Sigmoid colon (tissue), 4 donors: ENCODE data around the gene NFE2L3.

Experiments used
- EP300 ChIP-seq, 4 donors: sonication (generic); formaldehyde crosslinking; IDR thresholded peaks; one replicate each; pipeline ENCODE4 v1.6.1; 2017; ENCODE audit warnings: antibody characterized with exemption in 4 of 4
- POLR2A ChIP-seq, 2 donors: fragments of 450-650 bp; IDR thresholded peaks; one replicate each; pipeline ENCODE4 v1.6.1; 2016; ENCODE audit warnings: antibody characterized with exemption in 2 of 2, mild to moderate bottlenecking in 2 of 2, moderate library complexity in 2 of 2
- POLR2AphosphoS5 ChIP-seq, 4 donors: sonication (generic); formaldehyde crosslinking; IDR thresholded peaks; one replicate each; pipeline ENCODE4 v1.6.1; 2017; ENCODE audit warnings: antibody characterized with exemption in 4 of 4
- TF ChIP-seq, protein P1 (sequence below), 4 experiments: fragments of 450-650 bp in 3 of 4; fragments of 200-600 bp in 1 of 4; IDR thresholded peaks; one replicate each; pipeline ENCODE4 v1.5.1; 2016 to 2019; ENCODE audit warnings: antibody characterized with exemption in 4 of 4, mild to moderate bottlenecking in 3 of 4, moderate library complexity in 2 of 4

DNA sequence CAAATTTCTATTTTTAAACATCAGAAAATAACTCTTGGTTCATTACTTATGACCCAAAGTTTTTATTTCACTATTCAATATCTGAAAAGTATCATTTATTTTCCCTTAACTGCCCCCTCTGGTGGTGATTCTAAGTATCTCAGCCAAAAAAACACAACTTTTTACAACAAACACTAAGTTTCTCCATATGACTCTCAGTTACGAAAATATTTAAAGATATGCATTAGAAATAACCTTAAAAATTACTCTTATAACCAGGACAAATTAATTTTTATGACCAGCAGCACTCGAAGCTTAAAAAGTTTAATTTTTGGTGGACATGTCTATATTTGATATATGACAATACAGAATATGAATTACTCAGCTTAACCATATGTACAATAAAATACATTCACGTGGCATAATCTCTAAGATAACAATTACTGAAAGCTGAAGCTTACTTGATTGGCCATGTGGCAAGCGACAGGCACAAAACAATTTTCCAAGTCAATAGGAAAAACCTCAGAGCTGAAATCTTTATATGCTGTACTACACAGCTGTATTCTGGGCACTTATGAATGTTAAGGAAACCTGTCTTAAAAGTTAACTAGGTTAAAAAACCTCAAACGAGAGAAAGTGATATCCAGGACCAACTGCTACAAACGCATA lies 46.3 kb downstream of the NFE2L3 start:
- TF ChIP-seq, protein P1, sequence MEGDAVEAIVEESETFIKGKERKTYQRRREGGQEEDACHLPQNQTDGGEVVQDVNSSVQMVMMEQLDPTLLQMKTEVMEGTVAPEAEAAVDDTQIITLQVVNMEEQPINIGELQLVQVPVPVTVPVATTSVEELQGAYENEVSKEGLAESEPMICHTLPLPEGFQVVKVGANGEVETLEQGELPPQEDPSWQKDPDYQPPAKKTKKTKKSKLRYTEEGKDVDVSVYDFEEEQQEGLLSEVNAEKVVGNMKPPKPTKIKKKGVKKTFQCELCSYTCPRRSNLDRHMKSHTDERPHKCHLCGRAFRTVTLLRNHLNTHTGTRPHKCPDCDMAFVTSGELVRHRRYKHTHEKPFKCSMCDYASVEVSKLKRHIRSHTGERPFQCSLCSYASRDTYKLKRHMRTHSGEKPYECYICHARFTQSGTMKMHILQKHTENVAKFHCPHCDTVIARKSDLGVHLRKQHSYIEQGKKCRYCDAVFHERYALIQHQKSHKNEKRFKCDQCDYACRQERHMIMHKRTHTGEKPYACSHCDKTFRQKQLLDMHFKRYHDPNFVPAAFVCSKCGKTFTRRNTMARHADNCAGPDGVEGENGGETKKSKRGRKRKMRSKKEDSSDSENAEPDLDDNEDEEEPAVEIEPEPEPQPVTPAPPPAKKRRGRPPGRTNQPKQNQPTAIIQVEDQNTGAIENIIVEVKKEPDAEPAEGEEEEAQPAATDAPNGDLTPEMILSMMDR (IDR thresholded peaks at IDR 0.05) = peak in 3 of 4 experiments; percentile 62 to 68 (median 67)
- TF ChIP-seq POLR2A (IDR thresholded peaks at IDR 0.05) = no peak
- TF ChIP-seq POLR2AphosphoS5 (IDR thresholded peaks at IDR 0.05) = no peak
- no peak for TF ChIP-seq EP300 (IDR thresholded peaks at IDR 0.05)
